ENCODE measurements around the gene SUSD2.

GRCh38 chr22:24217384-24217783 lies 36.1 kb downstream of the SUSD2 start:
- TF ChIP-seq CTCF (conservative IDR thresholded peaks at IDR 0.05; ENCODE audit: low read depth, low read length) (no peak), MAFK (IDR thresholded peaks at IDR 0.05; ENCODE audit: low read depth, low read length) (no peak), FOS (IDR thresholded peaks at IDR 0.05; ENCODE audit: low read depth, low read length) (no peak), CEBPB (IDR thresholded peaks at IDR 0.05; ENCODE audit: low read depth, low read length) (no peak), RCOR1 (IDR thresholded peaks at IDR 0.05; ENCODE audit: insufficient replicate concordance, low read length) (no peak), POLR2A (IDR thresholded peaks at IDR 0.05; ENCODE audit: low read depth, low read length) (no peak), SMC3 (IDR thresholded peaks at IDR 0.05; ENCODE audit: low read depth, low read length) (no peak), MXI1 (IDR thresholded peaks at IDR 0.05; ENCODE audit: borderline replicate concordance, low read depth, low read length) (no peak), RAD21 (IDR thresholded peaks at IDR 0.05; ENCODE audit: low read length) (no peak), MAZ (IDR thresholded peaks at IDR 0.05; ENCODE audit: borderline replicate concordance, low read depth, low read length) (no peak), BHLHE40 (IDR thresholded peaks at IDR 0.05; ENCODE audit: low read depth, low read length) (no peak)

All from IMR-90 (cell line).